22Rv1 (cell line): ENCODE data around the gene ADGRD2.

Experiments used
- ZFX ChIP-seq: fragments of 450-650 bp; IDR thresholded peaks from 2 replicates; pipeline ENCODE4 v1.6.1; 2017; ENCODE audit warnings: antibody characterized with exemption, borderline replicate concordance
- TF ChIP-seq, protein P1 (sequence below): fragments of 450-650 bp; IDR thresholded peaks from 2 replicates; pipeline ENCODE4 v1.5.1; 2017; ENCODE audit warnings: mild to moderate bottlenecking

DNA sequence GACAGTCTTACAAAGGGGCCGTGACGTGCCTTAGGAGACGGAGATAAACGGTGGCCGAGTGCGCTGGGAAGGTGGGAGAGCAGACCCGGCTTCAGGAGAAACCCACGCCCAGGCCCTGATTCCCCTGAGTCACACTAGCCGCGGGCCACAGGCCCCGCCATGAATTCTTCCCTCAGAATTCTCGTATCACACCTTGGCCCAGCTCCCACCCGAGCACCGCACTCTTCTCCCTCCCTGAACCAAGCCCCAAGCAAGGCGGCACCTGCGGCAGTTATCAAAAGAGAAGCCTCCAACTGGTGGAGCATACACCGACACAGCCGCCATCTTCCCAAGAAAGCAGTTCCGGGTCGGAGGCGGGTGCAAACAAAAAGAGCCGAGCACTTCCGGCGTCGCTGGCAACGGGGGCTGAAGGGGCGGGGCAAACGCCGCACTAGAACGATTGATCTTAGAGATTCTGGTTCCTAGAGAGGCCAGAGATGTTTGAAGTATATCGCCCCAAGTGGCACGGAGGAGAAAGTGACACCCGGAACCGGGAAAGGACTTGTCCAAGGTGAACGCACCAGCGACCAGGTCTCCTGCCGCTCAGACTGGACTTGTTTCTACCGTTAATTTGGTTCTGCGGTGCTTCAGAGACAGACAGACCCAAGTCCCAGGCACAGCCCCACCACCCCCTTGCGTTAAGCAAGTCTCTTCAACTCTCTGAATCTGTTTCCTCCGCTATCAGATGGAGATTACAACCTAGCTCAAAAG is 35.0 kb upstream of the ADGRD2 start, which contains the start of gene PSMB7:
- TF ChIP-seq, protein P1, sequence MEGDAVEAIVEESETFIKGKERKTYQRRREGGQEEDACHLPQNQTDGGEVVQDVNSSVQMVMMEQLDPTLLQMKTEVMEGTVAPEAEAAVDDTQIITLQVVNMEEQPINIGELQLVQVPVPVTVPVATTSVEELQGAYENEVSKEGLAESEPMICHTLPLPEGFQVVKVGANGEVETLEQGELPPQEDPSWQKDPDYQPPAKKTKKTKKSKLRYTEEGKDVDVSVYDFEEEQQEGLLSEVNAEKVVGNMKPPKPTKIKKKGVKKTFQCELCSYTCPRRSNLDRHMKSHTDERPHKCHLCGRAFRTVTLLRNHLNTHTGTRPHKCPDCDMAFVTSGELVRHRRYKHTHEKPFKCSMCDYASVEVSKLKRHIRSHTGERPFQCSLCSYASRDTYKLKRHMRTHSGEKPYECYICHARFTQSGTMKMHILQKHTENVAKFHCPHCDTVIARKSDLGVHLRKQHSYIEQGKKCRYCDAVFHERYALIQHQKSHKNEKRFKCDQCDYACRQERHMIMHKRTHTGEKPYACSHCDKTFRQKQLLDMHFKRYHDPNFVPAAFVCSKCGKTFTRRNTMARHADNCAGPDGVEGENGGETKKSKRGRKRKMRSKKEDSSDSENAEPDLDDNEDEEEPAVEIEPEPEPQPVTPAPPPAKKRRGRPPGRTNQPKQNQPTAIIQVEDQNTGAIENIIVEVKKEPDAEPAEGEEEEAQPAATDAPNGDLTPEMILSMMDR, result peak; percentile 85
- TF ChIP-seq ZFX, result no peak
